ENCODE results near the gene RABL6.

Gene RABL6

GRCh38 chr9:136857581-136858412 is 50.0 kb downstream of the RABL6 start:
- H3K27ac ChIP-seq (replicated peaks): no peak overlapping the region
- DNase-seq (ENCODE audit: low read depth in 1 of 2, low spot score in 1 of 2): no peak
- H3K27me3 ChIP-seq (ENCODE audit: insufficient read depth, poor library complexity, severe bottlenecking): no peaks in the 10 kb centered on the region
- no peak for TF ChIP-seq POLR2AphosphoS5 (IDR thresholded peaks at IDR 0.05; ENCODE audit: low read depth)
- TF ChIP-seq, protein P1, sequence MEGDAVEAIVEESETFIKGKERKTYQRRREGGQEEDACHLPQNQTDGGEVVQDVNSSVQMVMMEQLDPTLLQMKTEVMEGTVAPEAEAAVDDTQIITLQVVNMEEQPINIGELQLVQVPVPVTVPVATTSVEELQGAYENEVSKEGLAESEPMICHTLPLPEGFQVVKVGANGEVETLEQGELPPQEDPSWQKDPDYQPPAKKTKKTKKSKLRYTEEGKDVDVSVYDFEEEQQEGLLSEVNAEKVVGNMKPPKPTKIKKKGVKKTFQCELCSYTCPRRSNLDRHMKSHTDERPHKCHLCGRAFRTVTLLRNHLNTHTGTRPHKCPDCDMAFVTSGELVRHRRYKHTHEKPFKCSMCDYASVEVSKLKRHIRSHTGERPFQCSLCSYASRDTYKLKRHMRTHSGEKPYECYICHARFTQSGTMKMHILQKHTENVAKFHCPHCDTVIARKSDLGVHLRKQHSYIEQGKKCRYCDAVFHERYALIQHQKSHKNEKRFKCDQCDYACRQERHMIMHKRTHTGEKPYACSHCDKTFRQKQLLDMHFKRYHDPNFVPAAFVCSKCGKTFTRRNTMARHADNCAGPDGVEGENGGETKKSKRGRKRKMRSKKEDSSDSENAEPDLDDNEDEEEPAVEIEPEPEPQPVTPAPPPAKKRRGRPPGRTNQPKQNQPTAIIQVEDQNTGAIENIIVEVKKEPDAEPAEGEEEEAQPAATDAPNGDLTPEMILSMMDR (IDR thresholded peaks at IDR 0.05; ENCODE audit: insufficient read depth, low read length): no peak
- no peak overlapping the region for H3K4me3 ChIP-seq (replicated peaks; ENCODE audit: insufficient read depth, low read length)

GRCh38 chr9:136858452-136858843 is 50.7 kb downstream of the RABL6 start:
- TF ChIP-seq POLR2AphosphoS5 (IDR thresholded peaks at IDR 0.05; ENCODE audit: low read depth) (no peak), SPI1 (IDR thresholded peaks at IDR 0.05; ENCODE audit: borderline replicate concordance, low read depth) (no peak), REST (IDR thresholded peaks at IDR 0.05; ENCODE audit: insufficient replicate concordance, low read depth) (no peak), GABPA (IDR thresholded peaks at IDR 0.05; ENCODE audit: low read depth) (no peak)
- TF ChIP-seq, protein P1 (IDR thresholded peaks at IDR 0.05; ENCODE audit: insufficient read depth, low read length): no peak
- Histone ChIP-seq H3K4me3 (replicated peaks; ENCODE audit: insufficient read depth, low read length) (no peak overlapping the region), H3K27ac (replicated peaks) (no peak overlapping the region), H3K27me3 (ENCODE audit: insufficient read depth, poor library complexity, severe bottlenecking) (no peaks in the 10 kb centered on the region)
- no peak for DNase-seq (ENCODE audit: low read depth in 1 of 2, low spot score in 1 of 2)

DNA sequence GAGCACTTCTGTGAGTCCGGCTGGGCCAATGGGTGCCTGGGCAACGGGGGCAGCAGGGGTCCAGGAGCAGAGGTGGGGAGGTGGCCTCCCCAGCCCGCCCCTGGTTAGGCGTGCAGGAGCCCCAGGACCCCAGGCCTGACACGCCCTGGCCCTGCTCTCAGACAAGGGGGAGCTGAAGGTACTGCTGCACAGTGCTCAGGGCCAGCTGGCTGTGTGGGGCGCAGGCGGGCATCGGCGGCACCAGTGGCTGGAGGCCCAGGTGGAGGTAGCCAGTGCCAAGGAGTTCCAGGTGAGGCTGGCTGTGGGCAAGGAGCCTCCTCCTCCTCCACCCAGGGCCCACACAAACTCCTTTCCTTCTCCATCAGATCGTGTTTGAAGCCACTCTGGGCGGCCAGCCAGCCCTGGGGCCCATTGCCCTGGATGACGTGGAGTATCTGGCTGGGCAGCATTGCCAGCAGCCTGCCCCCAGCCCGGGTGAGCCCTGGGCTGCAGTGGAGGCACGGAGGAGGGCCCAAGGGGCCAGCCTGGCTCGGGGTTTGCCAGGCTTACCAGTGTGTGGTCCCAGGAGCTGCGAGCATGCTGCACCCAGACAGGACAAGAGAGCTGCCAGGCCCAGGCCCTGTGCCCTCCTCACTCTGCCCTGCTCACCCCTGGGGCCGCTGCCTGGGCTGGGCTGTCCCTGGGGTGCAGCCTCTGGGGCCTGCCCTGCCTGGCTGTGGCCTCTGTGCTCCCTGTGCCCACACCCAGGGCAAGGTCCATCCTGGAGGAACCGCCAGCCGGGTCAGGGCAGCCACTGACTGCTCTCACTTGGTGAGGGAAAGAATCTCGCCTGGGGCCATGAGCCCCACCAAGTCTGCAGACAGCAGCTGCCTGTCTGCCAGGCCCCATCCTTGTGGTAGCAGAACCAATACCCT is 51.4 kb downstream of the RABL6 start:
- TF ChIP-seq GABPA (IDR thresholded peaks at IDR 0.05; ENCODE audit: low read depth) (no peak), POLR2AphosphoS5 (IDR thresholded peaks at IDR 0.05; ENCODE audit: low read depth) (no peak)
- TF ChIP-seq, protein P1 (IDR thresholded peaks at IDR 0.05; ENCODE audit: insufficient read depth, low read length): no peak
- Histone ChIP-seq H3K4me3 (replicated peaks; ENCODE audit: insufficient read depth, low read length) (no peak overlapping the region), H3K27ac (replicated peaks) (no peak overlapping the region), H3K27me3 (ENCODE audit: insufficient read depth, poor library complexity, severe bottlenecking) (no peaks in the 10 kb centered on the region)
- DNase-seq (ENCODE audit: low read depth in 1 of 2, low spot score in 1 of 2): no peak

DNA sequence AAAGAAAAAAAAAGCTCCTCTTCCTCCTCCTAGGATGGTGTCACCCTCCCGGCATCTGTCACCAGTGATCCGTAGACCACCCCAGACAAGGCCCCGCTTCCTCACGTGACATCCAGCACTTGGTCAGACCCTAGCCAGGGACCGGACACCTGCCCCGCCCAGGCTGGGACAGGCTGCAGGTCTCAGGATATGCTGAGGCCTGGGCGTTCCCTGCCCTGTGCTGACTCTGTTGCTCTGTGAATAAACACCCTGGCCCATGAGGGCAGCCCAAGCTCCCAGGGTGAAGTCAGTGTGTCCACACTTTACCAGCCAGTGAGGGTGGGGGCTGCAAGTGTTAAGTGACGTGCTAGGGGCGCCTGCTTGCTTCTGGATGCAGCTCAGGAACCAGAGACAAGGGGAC is 52.8 kb downstream of the RABL6 start:
- Histone ChIP-seq H3K4me3 (replicated peaks; ENCODE audit: insufficient read depth, low read length) (no peak overlapping the region), H3K27me3 (ENCODE audit: insufficient read depth, poor library complexity, severe bottlenecking) (no peaks in the 10 kb centered on the region), H3K27ac (replicated peaks) (no peak overlapping the region)
- TF ChIP-seq GABPA (IDR thresholded peaks at IDR 0.05; ENCODE audit: low read depth) (no peak), SPI1 (IDR thresholded peaks at IDR 0.05; ENCODE audit: borderline replicate concordance, low read depth) (no peak), POLR2AphosphoS5 (IDR thresholded peaks at IDR 0.05; ENCODE audit: low read depth) (no peak), REST (IDR thresholded peaks at IDR 0.05; ENCODE audit: insufficient replicate concordance, low read depth) (no peak)
- DNase-seq (ENCODE audit: low read depth in 1 of 2, low spot score in 1 of 2): no peak
